Left lung (tissue), 10 donors: ENCODE data around the gene CDC27. TPM values are rescaled to one million over a fixed set of nuclear protein-coding genes. Genes with fewer than 3 reads are reported as not detected.
"Not testable (repeated sequence)": the region's sequence is repeated elsewhere in the genome, so short reads cannot be mapped to it uniquely, and the experiment has no call there.

ENCODE experiments used
- ATAC-seq: fragments of 200-7000 bp; cut with Tn5 transposase; one replicate; pipeline ENCODE4 v1.9.1; 2020; ENCODE audit warnings: moderate library complexity
- DNase-seq, 4 donors: peaks; one replicate each; pipeline ENCODE4 v3.0.0-alpha.2; 2013 to 2020
- H3K27ac ChIP-seq, 2 donors: fragments of 200-600 bp; sonication (generic) in 1 of 2; one replicate each; pipeline versions ENCODE4 v1.5.0 to v1.8.0; 2020 to 2021
- H3K27me3 ChIP-seq, 2 donors: fragments of 200-600 bp; sonication (generic) in 1 of 2; one replicate each; pipeline versions ENCODE4 v1.5.0 to v1.8.0; 2020 to 2021
- H3K36me3 ChIP-seq, 2 donors: fragments of 200-600 bp; sonication (generic) in 1 of 2; one replicate each; pipeline versions ENCODE4 v1.5.0 to v1.8.0; 2020 to 2021
- H3K4me1 ChIP-seq, 2 donors: fragments of 200-600 bp; one replicate each; pipeline ENCODE4 v1.8.0; 2021
- H3K4me3 ChIP-seq, 2 donors: fragments of 200-600 bp; sonication (generic) in 1 of 2; one replicate each; pipeline versions ENCODE4 v1.5.0 to v1.8.0; 2020 to 2021; ENCODE audit warnings: mild to moderate bottlenecking in 1 of 2
- H3K9me3 ChIP-seq, 2 donors: fragments of 200-600 bp; sonication (generic) in 1 of 2; one replicate each; pipeline versions ENCODE4 v1.5.0 to v1.8.0; 2020 to 2021
- CTCF ChIP-seq, 2 donors: fragments of 200-600 bp; sonication (generic) in 1 of 2; IDR thresholded peaks; one replicate each; pipeline versions ENCODE4 v1.5.0 to v1.8.0; 2021; ENCODE audit warnings: antibody characterized with exemption in 2 of 2
- intact Hi-C, 2 donors: fragments of 100-400 bp; cut with DNase I; formaldehyde crosslinking; loops; one replicate each; pipeline versions ENCODE4 v1.11.2 to v1.14.2; 2022
- polyA plus RNA-seq, 6 donors: library from polyadenylated mRNA; unstranded; fragments of 120-200 nt; gene quantifications; one replicate each; pipeline ENCODE4 v1.2.1, GENCODE V29; 2013; ENCODE audit not compliant: insufficient read length in 6 of 6
- total RNA-seq, 2 donors: library from RNA; stranded (reverse); fragmentation: NEBNext Ultra II Directional; extraction: Animal tissue kit (Norgen Biotek cat#: 25700); gene quantifications; one replicate each; pipeline ENCODE4 v1.2.1, GENCODE V29; 2021
- donor health status: DM: no; HTN: yes; CAD: no.
- donor health status: DM: no; HTN: no; CAD: no.

The CDC27 gene
- total and polyA plus RNA-seq, 8 donors, result 59.3 to 85.1 (median 62.9) TPM

DNA sequence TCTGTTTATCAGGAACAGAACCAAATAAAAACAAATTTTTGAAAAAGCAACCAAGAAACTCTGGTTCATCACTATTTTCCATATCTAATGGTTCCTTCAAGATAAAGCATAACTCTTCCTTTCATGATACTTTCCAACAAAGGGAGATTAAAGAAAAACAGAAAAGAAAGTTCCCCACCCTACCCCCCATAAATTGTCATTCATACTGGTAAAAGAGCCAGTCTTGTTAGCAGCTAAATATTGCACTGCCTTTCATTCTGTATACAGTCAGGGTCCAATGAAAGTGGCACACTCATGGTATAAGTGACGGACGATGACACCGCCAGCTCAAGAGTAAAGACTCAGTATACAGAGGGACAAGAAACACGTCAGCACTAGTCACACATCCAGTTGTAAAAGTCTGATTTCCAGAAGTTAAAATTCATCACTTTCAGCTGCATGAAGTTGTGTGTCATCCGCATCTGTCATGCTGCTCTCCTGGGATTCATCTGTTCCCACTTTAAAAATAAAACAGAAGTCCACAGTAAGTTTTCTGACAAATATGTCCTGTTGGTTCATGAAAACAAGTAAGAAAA is 68.5 kb downstream of the CDC27 start:
- TF ChIP-seq CTCF (IDR thresholded peaks at IDR 0.05), result no peak
- Histone ChIP-seq H3K9me3 (no peaks in the 10 kb centered on the region), H3K4me1 (no peaks in the 10 kb centered on the region), H3K27me3 (no peaks in the 10 kb centered on the region), H3K4me3 (no peak overlapping the region), H3K27ac (no peak overlapping the region), H3K36me3 (peaks cover 0 to 66% of the 10 kb centered on the region in 2 donors)
- DNase-seq (no peak), ATAC-seq (no peak)
- intact Hi-C loops, result no loop called here

DNA sequence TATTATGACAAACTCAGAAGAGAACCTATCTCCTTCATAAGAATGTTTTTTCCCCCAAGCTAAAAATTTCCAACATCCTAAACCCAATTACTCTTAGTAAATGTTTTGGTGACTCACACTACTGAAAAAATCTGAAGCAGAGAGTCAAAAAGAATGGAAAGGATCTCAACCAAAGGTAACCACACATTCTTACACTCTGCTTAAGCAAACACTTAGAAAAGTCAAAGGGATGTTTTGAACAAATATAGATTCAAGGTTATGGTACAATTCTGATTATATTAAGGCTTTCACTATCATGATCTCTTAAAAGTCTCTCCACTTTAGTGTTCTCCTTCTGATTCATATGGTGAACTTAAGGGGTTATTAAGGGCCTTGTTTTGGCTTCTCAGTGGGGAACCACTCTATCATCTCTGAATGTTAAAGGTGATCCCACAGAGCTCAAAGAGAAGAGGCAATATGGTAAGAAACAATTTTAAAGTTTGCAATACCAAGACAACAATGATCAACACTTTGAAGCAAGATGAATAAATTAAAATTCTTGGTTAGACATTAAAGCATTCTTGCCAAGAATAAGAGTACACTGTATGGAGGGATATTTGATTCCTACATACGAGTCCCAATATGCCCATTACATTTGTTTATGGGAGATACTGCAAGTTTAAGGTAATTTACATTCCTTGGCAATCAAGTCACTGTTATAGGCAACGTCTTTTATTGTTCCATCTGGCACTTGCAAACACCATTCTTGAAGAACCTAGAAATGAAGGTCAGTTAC is 69.2 kb downstream of the CDC27 start:
- no peaks in the 10 kb centered on the region for H3K4me1 ChIP-seq
- H3K4me3 ChIP-seq, result no peak overlapping the region
- intact Hi-C loops, result no loop called here
- DNase-seq, result no peak
- no peaks in the 10 kb centered on the region for H3K9me3 ChIP-seq
- H3K27me3 ChIP-seq, result no peaks in the 10 kb centered on the region
- TF ChIP-seq CTCF (IDR thresholded peaks at IDR 0.05), result no peak
- H3K27ac ChIP-seq, result no peak overlapping the region
- peak; percentile 91 for ATAC-seq
- H3K36me3 ChIP-seq, result peaks cover 0 to 61% of the 10 kb centered on the region in 2 donors

DNA sequence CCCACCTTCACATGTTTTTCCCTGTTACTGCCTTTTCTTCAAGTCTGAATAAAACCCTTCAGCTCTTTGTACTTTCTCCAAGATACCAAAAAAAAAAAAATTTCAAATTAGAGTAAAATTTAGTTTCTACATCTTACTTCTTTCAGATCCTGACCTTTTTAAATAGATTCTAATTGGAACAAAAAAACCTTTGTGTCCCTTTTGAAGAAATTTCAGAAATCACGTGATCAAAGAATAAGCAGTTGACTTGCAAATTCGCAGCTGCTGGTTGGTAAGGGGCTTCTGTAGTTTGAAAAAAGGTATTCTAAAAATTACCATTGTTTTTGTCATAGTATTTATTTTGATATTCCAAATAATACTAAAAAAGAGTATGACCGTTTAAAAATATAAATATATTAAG is 71.7 kb downstream of the CDC27 start:
- peaks cover 0 to 48% of the 10 kb centered on the region in 2 donors for H3K36me3 ChIP-seq
- no peaks in the 10 kb centered on the region for H3K27me3 ChIP-seq
- no peak for ATAC-seq
- intact Hi-C loops, result no loop called here
- no peak for TF ChIP-seq CTCF (IDR thresholded peaks at IDR 0.05)
- no peaks in the 10 kb centered on the region for H3K9me3 ChIP-seq
- no peaks in the 10 kb centered on the region for H3K4me1 ChIP-seq
- H3K4me3 ChIP-seq, result no peak overlapping the region
- no peak overlapping the region for H3K27ac ChIP-seq
- DNase-seq, result no peak

GRCh38 chr17:47106130-47106529 is 83.0 kb downstream of the CDC27 start:
- Histone ChIP-seq H3K27ac (no peak overlapping the region), H3K27me3 (no peaks in the 10 kb centered on the region), H3K9me3 (no peaks in the 10 kb centered on the region), H3K36me3 (no peaks in the 10 kb centered on the region), H3K4me3 (no peak overlapping the region), H3K4me1 (no peaks in the 10 kb centered on the region)
- DNase-seq (no peak), ATAC-seq (no peak)
- intact Hi-C loops, result no loop called here
- no peak for TF ChIP-seq CTCF (IDR thresholded peaks at IDR 0.05)

DNA sequence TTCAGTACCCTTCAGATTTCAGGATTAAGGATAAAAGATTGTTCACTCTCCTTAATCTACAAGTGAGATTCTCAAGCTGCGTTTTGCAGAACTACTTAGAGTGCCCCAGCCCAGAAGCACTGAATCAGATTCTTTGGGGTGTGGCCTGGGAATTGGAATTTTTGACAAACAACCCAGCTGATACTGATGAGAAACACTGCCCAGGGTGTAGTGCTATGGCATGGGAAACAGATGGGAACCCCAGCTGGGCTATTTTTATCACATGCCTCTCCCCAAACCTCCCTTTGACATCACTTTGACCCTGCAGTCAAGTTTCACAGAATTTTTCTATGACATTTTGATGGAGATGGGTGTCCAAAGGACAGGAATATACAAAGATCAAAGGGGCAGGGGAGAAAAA is 83.8 kb downstream of the CDC27 start:
- DNase-seq, ATAC-seq, H3K4me1 ChIP-seq, H3K27ac ChIP-seq, H3K36me3 ChIP-seq, intact Hi-C loops, H3K27me3 ChIP-seq, H3K4me3 ChIP-seq, H3K9me3 ChIP-seq: not testable (repeated sequence)
